ENCODE data around the gene RPS19.
A peak's percentile ranks its signal among the peaks of the same experiment; 100 is the strongest.
"Not testable (repeated sequence)": the region's sequence is repeated elsewhere in the genome, so short reads cannot be mapped to it uniquely, and the experiment has no call there.

Gene RPS19

DNA sequence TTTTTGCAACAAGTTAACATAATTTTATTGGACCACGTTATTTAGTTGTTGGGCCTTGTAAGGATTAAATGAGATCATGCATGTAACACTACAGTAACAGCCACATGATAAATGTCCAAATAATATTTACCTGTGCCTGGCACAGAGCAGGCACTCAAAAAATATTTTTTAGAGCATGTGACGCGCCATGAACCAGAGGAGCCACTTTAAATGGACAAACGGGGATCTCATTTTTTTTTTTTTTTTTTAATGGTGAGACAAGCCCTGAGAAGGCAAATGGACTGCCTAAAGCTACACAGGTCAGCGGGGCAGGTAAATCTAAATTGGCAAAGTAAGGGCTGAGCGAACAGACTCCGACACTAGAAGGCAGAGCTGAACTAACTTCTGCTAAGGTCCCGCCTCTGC, 840 bp upstream of the RPS19 start:
- DNase-seq (ENCODE audit: low spot score), result no peak

DNA sequence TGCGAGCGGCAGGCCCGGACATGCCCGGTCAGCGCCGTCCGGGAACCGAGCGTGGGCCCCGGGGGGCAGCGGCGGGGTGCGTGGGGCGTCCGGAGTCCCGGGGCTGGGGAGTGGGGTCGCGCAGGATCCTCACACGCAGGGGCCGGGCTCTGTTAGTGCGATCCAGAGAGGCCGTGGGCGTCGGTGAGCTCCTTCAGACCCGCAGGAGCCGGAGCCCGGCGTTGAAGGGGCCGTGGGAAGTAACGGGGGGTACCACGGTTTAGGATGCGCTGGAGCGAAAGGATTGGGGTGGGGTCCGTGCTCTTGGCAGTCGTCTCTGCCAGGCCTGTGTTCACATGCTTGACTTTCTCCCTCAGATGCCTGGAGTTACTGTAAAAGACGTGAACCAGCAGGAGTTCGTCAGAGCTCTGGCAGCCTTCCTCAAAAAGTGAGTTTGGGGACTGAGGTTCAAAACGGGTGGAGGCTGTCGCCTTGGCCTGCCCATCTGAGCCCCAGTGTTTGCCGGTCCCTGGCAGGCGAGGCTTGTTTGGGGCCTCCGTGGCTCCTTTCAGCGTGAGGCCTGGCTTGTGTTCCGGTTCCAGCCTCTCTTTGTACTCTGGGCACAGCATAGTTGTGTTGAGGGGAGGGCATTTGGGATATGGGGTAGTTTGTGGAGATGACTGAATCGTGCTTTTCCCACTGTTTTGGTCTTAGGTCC, 512 bp downstream of the RPS19 start:
- DNase-seq (ENCODE audit: low spot score), result no peak

DNA sequence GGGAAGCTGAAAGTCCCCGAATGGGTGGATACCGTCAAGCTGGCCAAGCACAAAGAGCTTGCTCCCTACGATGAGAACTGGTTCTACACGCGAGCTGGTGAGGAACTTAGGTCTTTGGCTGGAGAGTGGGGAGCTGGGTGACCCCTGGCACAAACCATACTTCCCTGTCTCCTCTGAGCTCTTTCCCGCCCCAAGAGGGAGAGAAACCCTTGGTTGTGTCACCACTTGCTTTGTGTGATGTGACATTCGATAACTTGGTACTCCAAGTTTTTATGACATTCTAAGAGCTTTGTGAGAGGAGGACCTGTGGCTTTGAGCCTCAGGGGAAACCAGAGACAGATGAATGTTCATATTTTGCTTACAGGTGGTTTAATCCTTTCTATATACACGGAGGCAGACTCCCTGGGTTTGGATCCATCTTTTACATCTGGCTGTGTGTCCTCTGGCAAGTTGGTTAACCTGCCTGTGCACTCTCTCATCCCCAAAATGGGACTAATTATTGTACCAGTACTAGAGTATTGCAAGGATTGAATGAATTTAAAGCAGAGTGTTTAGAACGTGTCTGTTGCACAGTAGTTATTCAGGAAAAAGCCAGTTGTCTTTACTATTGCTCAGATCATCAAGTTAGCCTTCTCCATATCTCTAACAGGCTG, 1.2 kb downstream of the RPS19 start:
- DNase-seq (ENCODE audit: low spot score), result no peak

DNA sequence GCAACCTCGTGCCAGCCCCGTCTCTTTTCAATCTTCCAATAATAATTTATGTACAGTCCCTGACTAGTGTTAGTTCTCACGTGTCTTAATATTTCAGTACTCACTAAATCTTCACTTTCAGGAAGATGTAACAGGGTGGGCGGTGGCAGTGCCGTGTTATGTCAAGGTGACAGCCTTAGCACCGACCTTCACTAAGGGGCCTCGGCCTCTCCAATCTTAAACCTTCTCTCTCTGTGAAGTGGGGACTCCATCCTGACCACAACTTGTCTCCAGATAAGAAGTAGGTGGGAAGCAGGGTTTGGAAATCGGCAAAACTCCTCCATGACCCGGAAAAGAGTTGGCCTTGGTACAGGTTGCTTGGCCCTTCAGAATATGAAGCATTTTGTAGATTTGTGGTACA, 1.8 kb downstream of the RPS19 start:
- DNase-seq (ENCODE audit: low spot score), result no peak

DNA sequence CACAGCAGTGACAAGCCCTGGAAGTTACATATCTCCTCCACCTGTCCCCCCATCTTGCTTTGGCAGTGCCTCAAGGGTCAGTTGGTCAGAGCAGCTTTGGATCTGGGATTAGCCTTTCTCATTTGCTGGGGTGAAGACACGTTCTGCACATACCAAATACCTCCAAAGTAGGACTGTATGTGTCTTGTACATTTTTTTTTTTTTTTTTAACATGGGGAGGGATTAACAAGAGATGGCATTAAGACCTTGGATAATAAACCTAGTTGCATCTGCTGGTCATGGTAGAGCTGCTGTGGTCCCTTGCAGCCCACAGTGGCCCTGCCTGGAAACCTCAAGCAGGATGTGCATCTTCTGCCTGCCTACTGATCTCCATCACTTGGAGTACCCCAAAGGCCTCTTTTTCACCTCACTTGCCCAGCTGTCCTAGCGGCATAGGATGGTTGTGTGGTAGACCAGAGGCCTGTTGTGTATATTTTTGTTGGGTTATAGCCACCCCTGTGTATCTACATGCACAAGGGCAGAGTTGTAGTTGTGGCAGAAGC, 2.5 kb downstream of the RPS19 start:
- DNase-seq (ENCODE audit: low spot score), result no peak

DNA sequence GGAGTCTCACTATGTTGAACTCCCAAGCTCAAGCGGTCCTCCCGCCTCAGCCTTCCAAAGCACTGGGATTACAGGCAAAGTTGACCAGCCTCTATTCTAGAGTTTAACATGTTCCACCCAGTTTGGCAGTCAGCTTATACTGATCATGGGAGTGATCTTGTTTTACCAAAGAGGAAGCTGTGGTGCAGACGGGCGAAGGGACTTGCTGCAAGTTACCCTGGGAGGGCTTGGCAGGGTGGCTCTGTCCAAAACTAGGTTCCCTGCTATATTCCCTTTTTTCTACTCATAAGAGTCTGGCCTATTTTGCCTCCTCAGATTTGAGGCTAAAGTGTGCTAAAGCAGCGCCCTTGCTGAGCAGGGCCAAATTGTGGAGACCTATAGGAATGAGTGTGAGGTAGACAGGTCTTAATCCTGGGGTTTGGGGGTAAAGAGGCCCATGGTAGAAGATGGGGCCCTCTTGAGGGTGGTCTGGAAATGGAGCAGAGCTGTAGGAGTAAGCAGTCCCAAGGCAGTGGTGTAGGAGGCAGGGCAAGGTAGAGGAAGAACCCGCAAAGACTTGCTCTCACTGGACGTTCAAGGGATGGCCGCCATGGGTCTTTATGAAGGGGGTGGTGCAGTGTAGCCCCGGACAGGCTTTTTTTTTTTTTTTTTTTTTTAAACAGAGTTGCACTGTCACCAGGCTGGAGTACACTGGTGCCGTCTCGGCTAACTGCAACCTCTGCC, 3.3 kb downstream of the RPS19 start:
- DNase-seq (ENCODE audit: low spot score), result no peak

DNA sequence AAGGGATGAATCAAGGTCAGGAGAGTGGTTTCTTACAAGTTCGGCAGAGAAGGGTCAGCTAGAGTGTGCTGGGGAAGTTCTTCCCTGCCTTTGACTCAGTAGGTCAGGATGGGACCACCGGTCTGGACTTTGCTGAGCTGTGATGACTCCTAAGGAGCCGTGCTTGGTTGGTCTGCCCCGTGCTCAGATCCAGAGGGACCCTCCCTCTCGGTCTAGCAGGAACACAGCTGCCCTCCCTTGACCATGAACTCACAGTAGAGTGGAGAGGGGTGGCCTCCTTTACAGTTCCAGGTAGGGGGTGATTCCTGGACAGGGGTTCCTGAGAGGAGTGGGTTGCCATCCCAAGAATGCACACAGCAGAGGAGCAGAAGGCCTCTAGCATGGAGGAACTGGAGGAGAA, 4.3 kb downstream of the RPS19 start:
- DNase-seq (ENCODE audit: low spot score), result no peak

DNA sequence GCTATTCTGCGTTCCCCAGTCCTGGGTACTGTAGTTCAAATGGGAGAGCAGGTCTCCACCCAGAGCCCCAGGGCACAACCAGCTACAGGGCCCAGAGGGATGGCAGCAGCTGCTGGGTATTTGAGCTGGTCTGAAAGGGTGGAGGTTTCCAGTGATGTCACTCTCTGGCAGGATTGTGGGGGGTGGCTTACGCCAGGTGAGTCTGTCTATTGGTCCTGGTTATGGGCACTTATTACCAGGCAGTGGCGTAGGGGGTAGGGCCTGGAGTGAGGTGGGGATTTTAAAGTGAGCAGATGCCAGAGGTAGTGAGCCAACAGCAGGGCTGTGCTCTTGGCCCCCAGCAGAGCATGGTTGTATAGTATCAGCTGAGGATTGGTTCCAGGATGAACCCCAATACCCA, 6.2 kb downstream of the RPS19 start:
- DNase-seq (ENCODE audit: low spot score), result no peak

DNA sequence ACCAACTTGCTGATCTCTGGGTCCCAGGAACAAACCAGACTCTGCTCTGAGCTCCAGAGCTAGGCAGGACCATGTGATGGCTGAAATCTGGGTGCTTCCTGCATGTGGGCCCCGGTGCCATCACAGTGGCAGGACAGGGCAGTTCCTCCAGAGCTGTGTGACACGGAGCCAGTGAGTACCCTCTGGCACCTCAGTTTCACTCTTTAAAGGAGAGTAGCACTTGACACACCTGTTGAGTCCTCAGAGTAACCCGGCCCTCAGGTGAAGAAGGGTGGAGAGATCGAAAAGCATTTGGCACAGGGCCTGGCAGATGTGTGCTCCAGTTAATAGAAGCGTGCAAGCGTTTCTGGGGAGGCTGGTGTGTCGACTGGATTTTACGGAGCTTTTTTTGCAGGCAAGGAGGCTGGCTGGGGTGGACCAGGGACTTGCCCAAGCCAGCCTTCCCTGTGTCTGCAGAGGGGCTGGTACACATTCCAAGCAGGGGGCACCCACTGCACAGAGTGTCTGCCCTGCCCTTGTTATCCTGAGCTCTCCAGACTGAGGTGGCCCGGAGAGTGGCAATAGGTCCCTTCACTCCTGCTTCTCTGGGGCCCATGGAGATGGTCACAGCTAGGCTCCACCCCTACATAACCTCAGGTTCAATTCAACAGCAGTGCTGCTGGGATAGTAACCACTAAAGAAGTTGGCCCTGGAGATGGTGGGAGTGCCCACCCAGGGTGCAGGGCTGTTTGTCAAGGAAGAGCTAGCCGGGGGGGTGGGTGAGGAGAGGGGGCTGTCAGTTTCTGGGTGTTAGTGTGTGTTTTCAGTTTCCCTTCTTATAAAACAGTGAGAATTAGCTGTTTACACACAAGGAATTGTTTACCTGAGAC, 8.3 kb downstream of the RPS19 start:
- DNase-seq (ENCODE audit: low spot score), result no peak

DNA sequence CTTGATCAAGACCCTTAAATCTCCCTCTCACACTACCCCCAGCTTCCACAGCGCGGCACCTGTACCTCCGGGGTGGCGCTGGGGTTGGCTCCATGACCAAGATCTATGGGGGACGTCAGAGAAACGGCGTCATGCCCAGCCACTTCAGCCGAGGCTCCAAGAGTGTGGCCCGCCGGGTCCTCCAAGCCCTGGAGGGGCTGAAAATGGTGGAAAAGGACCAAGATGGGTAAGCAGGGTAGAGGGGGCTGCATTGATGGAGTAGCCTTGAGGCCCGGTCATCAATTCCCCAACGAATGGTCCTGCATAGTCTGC, 8.9 kb downstream of the RPS19 start:
- no peak for DNase-seq (ENCODE audit: low spot score)

DNA sequence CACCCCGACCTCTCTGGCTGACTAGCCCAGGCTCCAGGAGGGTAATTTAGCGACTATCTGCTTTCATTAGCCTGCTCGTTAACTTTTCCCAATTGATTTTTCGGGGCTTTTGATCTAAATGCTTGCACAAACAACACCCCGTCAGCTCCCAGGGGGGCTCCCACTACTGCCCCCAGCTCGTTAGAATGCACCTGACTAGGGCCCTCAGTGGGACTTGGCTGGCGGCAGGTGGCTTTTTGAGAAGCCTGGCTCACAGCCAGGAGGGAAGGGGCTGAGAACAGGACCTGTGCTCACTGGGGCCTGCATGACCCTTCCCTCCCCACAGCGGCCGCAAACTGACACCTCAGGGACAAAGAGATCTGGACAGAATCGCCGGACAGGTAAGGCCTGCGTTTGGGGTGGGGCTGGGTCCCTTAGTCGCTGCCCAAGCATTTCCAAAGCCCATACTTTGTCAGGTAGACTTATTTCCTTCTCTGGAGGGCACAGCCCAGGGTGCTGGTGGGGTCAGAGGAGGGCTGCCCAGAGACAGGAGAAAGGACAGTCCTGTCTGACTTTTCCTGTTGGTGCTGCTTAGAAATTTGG, 9.4 kb downstream of the RPS19 start:
- no peak for DNase-seq (ENCODE audit: low spot score)

DNA sequence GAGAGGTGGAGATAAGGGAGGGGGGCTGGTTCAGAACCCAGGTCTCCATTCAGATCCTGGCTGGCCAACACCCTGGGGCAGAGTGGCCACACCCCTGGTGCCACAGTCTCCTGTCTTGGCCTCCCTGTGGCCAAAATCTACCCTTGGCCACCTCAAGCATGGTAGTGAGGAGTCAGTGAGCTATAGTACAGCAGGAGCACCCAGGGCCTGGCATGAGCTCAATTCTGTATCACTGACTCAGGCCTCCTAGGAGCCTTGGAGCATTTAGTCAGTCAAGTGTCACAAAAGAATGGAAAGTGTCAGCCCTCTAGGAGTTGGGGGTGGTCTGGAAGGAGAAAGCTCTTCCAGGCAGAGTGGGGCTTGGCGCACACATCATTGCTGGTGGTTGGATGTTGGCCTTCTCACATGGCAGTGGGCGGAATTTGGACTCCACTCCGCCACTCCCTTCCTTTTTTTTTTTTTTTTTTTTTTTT, 10.4 kb downstream of the RPS19 start:
- DNase-seq (ENCODE audit: low spot score), result no peak

DNA sequence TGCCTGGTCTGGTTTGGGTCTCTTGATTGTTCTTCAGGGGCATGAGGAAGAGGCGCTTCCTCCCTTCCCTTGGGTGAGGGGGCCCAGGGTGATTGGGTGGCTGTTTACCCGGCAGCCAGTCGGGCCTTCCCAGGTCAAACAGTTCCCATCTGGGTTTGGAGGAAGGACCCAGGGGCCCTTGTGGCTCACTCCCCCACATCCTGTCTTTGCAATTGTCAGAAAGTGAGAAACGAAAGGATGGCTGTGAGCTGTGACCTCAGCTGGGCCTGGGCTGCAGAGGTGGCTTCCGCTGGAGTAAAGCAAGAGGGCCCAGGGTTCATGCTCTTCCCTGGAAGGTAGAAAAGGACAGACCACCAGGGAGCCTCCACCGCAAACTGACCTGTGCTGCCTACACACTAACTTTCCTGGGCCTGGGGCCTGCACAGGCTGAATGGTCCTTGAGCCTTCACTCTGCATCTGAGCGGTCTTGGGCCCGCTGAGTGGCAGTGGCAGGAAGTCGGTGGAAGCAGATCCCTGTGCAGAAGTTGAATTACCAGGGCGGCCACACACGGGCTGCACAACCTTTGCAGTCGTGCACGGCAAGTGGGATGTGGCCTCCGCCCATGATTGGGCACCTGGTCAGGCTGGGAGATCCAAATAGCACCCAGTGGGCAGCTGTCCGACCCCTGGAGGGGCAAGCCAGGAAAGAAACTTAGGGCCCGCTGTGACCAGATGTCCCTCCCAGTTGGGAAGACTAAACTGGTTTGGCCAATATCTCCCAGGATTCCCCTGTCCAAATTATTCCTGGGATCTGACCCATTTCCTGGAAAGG, 11.7 kb downstream of the RPS19 start:
- no peak for DNase-seq (ENCODE audit: low spot score)

DNA sequence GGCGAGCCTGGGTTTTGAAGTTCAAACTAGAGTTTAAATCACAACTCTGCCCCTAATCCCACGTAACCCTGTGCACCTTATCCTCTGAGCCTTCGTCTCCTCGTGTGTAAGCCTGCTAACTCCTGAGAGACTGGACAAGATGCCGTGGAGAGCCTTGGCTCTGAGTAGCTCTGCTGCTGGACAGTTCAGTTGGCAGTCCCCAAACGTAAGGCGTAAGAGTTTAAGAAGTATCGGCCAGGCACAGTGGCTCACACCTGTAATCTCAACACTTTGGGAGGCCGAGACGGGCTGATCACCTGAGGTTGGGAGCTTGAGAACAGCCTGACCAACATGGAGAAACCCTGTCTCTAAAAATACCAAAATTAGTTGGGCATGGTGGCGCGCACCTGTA, 12.3 kb downstream of the RPS19 start:
- no peak for DNase-seq (ENCODE audit: low spot score)

DNA sequence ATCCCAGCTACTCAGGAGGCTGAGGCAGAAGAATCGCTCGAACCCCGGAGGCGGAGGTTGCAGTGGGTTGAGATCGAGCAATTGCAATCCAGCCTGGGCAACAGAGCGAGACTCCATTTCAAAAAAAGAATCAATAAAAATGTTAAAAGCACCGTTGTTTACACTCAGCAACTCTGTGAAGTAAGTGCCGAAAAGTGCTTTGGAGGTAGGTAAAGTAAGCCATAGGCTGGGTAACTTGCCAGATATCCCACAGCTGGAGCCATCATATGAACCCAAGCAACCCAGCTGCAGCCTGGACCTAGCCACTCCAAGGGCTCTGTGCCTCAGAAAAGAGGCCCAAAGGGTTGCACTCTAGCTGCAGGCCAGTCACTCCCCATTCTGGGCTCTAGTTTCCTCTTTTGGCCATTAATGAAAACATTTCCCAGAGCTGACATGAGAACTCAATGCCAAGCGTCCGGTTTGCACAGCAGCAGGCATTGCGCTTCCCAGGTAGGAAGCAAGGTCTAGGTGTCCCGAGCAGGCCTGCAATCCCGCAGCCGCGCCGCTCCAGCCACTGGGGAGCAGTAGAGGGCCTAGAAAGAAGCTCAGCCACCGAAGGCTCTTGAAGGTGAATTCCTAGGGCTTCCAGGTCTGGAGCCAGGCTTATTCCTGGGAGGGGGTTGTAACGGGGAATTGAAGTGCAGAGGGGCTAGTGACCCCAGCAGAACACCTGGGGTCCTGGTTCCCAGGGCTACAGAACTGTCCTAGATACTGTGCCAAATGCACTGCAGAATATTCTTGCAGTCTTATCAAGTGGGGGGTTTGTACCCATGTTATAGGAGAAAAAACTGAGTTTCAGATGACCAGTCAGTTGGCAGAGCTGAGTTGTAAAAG, 13.0 kb downstream of the RPS19 start:
- DNase-seq (ENCODE audit: low spot score), result peak; percentile 70

DNA sequence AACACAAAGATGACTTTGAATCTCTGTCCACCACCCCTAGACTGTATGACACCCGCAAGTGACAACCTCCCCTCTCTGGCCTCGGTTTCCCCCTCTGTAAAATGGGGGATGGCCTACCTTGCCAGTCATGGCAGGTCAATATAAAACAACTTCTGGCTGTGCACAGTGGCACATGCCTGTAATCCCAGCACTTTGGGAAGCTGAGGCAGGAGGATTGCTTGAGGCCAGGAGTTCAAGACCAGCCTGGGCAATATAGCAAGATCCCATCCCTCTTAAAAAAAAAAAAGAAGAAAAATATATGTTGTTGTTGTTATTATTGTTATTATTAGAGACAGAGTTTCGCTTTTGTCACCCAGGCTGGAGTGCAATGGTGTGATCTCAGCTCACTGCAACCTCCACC, 15.9 kb downstream of the RPS19 start:
- not testable (repeated sequence) for DNase-seq (ENCODE audit: low spot score)

DNA sequence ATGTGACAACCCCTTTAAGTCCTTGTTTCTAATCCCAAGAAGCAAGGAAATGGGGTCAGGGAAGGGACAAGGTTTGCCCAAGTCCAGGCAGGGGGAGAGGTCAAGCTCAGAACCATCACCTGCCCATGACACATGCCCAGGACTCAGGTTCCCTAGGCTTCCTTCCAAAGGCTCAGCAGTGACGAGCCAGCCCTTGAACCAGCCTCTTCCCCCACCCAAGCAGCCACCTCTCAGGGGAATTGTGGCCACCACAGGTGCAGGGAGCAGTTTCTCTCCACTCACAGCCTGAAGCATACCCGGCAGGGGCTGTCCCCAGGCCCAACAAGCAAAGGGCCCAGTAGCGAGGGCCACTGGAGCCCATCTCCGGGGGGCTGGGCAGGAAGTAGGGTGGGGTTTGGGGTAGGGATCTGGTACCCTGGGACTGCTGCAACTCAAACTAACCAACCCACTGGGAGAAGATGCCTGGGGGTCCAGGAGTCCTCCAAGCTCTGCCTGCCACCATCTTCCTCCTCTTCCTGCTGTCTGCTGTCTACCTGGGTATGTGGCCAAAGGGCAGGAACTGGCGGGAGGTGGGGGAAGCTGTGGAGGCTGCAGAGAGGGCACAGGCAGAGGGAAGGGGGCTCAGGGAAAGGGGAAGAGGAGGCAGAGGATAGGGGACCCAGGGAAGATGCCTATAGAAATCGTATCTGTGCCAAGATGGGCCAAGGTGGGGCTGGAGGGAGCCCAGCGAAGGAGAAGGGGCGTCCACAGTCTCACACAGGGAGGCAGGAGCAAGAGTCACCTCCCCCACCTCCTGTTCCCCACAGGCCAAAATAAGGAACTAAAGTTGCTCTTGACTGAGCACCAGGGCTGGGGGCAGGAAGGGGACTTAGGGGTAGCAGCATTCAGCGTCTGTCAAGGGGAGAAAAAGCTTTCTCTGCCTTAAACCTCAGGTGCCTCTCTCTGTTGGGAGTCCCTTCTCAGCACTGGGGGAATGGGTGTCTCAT, 17.1 kb downstream of the RPS19 start, which contains the start of gene CD79A:
Gene CD79A, plus strand, starts transcription at position 433 of the 986 bp plus-strand sequence. Its CDS starts 26 bp downstream, at position 459.
- DNase-seq (ENCODE audit: low spot score), result no peak

Measured in SK-N-DZ (cell line).